D721Med (cell line): ENCODE measurements around the gene PTOV1.

ENCODE experiments used
- DNase-seq: peaks from one replicate; pipeline ENCODE4 v3.0.0; 2011; ENCODE audit warnings: low spot score; ENCODE audit not compliant: insufficient read length
- FAIRE-seq: peaks from 2 replicates; lab custom pipeline; 2011; peaks lifted over from hg19 to GRCh38; lab: Jason Lieb, UNC
- CTCF ChIP-seq: IDR thresholded peaks from 2 replicates; pipeline ENCODE4 v1.5.1; 2012; ENCODE audit warnings: mild to moderate bottlenecking, control low read depth; ENCODE audit not compliant: insufficient read depth; ENCODE audit errors: missing control alignments

Gene PTOV1

GRCh38 chr19:49872245-49873128 lies 21.5 kb downstream of the PTOV1 start:
- TF ChIP-seq CTCF: no peak
- DNase-seq (no peak), FAIRE-seq (no peak)

GRCh38 chr19:49873129-49873521 lies 22.2 kb downstream of the PTOV1 start:
- FAIRE-seq: no peak

GRCh38 chr19:49873834-49874233 lies 22.9 kb downstream of the PTOV1 start:
- no peak for DNase-seq
- no peak for FAIRE-seq
- no peak for TF ChIP-seq CTCF

More at GRCh38 chr19:49873129-49873521, 22.2 kb downstream of the PTOV1 start:
- no peak for TF ChIP-seq CTCF
- no peak for DNase-seq

GRCh38 chr19:49874503-49875157 lies 23.7 kb downstream of the PTOV1 start:
- FAIRE-seq: no peak

GRCh38 chr19:49875177-49875576 lies 24.2 kb downstream of the PTOV1 start:
- FAIRE-seq (no peak), DNase-seq (no peak)
- no peak for TF ChIP-seq CTCF

More at GRCh38 chr19:49874503-49875157, 23.7 kb downstream of the PTOV1 start:
- DNase-seq: no peak
- no peak for TF ChIP-seq CTCF

GRCh38 chr19:49875857-49876421 lies 25.0 kb downstream of the PTOV1 start:
- DNase-seq (no peak), FAIRE-seq (no peak)
- no peak for TF ChIP-seq CTCF
